ENCODE data around the gene SYNE2. TPM values are rescaled to one million over a fixed set of nuclear protein-coding genes. Genes with fewer than 3 reads are reported as not detected.
"Not testable (repeated sequence)": the region's sequence is repeated elsewhere in the genome, so short reads cannot be mapped to it uniquely, and the experiment has no call there.

Gene SYNE2
- total RNA-seq (42.7 and 53.7 TPM in 2 replicates), polyA plus RNA-seq (16.0 and 17.6 TPM in 2 replicates), polyA minus RNA-seq (117 and 118 TPM in 2 replicates), Bru-seq, nascent RNA (percentile 71 among the genes with signal in this experiment), BruChase-seq, experiment 1, labeled RNA remaining after a 6-hour chase (percentile 68 among the genes with signal in this experiment), BruChase-seq, experiment 2, labeled RNA remaining after a 2-hour chase (percentile 63 among the genes with signal in this experiment)
- 17.0 and 17.6 TPM in 2 replicates for polyA plus RNA-seq (2011; cell fraction: cytosol; rRNA removed)
- polyA plus RNA-seq (2011; cell fraction: nucleus; rRNA removed) = 79.1 and 92.8 TPM in 2 replicates
- 13.4 and 14.2 TPM in 2 replicates for polyA plus RNA-seq (2012)
- polyA minus RNA-seq (2011; cell fraction: cytosol; rRNA and poly(A)+ RNA removed) = 41.0 TPM
- polyA minus RNA-seq (2011; cell fraction: nucleus; rRNA and poly(A)+ RNA removed) = 256 and 331 TPM in 2 replicates
- long read RNA-seq, partial matches to known transcripts = 0 of 5 reads
- long read RNA-seq, other reads (novel, unspliced or antisense) = 5 of 5 reads

GRCh38 chr14:63852817-63853731, at the start of gene SYNE2:
TSS of gene SYNE2 (plus strand) at chr14:63853004. CDS start at chr14:63909149, 56,145 bp downstream.
- Histone ChIP-seq H3K27me3 (ENCODE audit: control insufficient read depth in 2 of 2, insufficient read depth in 2 of 2, low read length in 2 of 2) (no peaks in the 10 kb centered on the region), H3K27ac (ENCODE audit: insufficient read depth, low read depth, low read length) (peak within 1 kb of the TSS; percentile 66), H3K4me2 (ENCODE audit: insufficient read depth, low read length) (peak within 1 kb of the TSS; percentile 91), H3K9me3 (replicated peaks; ENCODE audit: control insufficient read depth, insufficient read depth, low read length) (no peaks in the 10 kb centered on the region), H3K4me3 (replicated peaks in 1 of 3; ENCODE audit: insufficient read depth in 1 of 3, low read depth in 1 of 3, low read length in 3 of 3) (peak within 1 kb of the TSS; percentile 66 to 77 (median 77)), H2AFZ (ENCODE audit: low read depth, low read length) (peak within 1 kb of the TSS; percentile 97), H3K79me2 (ENCODE audit: control insufficient read depth, insufficient read depth, low read length) (peaks cover 13% of the 10 kb centered on the region), H3K4me1 (ENCODE audit: control insufficient read depth, extremely low read depth, insufficient read depth, low read length) (peaks cover 15% of the 10 kb centered on the region), H3K9me1 (replicated peaks; ENCODE audit: control insufficient read depth, extremely low read depth, insufficient read depth, low read length) (no peaks in the 10 kb centered on the region), H3K36me3 (ENCODE audit: control insufficient read depth in 2 of 2, extremely low read depth in 1 of 2, insufficient read depth in 2 of 2, low read length in 2 of 2) (no peaks in the 10 kb centered on the region), H3K9ac (replicated peaks; ENCODE audit: extremely low read depth, insufficient read depth, low read length) (peak within 1 kb of the TSS; percentile 80), H4K20me1 (replicated peaks; ENCODE audit: control insufficient read depth, extremely low read depth, insufficient read depth, low read length) (no peaks in the 10 kb centered on the region)
- DNase-seq (ENCODE audit: low read depth, low spot score) = peak; percentile 78
- peak; percentile 14 for TF ChIP-seq POLR2A (IDR thresholded peaks at IDR 0.05; ENCODE audit: low read depth, low read length)
- no peak for TF ChIP-seq FOS (IDR thresholded peaks at IDR 0.05; ENCODE audit: borderline replicate concordance, insufficient read depth, low read length)
- no peak for TF ChIP-seq GATA2 (IDR thresholded peaks at IDR 0.05; ENCODE audit: insufficient read depth, insufficient read length, low read depth, low read length)
- no peak for TF ChIP-seq MAX (IDR thresholded peaks at IDR 0.05; ENCODE audit: insufficient read depth, insufficient read length)
- no peak for TF ChIP-seq EZH2 (IDR thresholded peaks at IDR 0.05; ENCODE audit: borderline replicate concordance, low read depth, low read length, severe bottlenecking)
- TF ChIP-seq JUN (IDR thresholded peaks at IDR 0.05; ENCODE audit: borderline replicate concordance, insufficient read depth, insufficient read length, low read depth) = no peak
- no peak for TF ChIP-seq POLR2AphosphoS5 (IDR thresholded peaks at IDR 0.05; ENCODE audit: insufficient read depth, low read depth, low read length)
- TF ChIP-seq CTCF (IDR thresholded peaks at IDR 0.05; ENCODE audit: extremely low read depth in 1 of 2, insufficient read depth in 1 of 2, low read depth in 1 of 2, low read length in 2 of 2) = peak in 1 of 2 donors; percentile 17
- no peak for TF ChIP-seq MYC (IDR thresholded peaks at IDR 0.05; ENCODE audit: low read depth, low read length)
- intact Hi-C loops (cut with micrococcal nuclease) (loop anchor here (1.0 to 10.0 kb wide), 6 partner anchors 43 to 532 kb away; partner anchors contain the start of genes ESR2, MTHFD1 and WDR89), dilution Hi-C loops (cut with MboI; ENCODE audit: extremely low pct_ligation_motif_present, low sequenced_read_pairs) (no loop called here)
- BruUV-seq (replicated peaks) = no TSS peak
- FAIRE-seq = peak; percentile 58
- CTCF ChIA-PET = interaction anchor here (0.6 to 2.9 kb wide), 13 partner anchors 11 to 450 kb away, joined by 3 to 12 read pairs (median 4); no protein-coding TSS in a partner anchor
- POLR2A ChIA-PET = interaction anchor here (0.6 to 0.7 kb wide), 3 partner anchors 92 to 651 kb away, joined by 3 to 7 read pairs (median 6); no protein-coding TSS in a partner anchor

- H3K79me2 ChIP-seq (ENCODE audit: control insufficient read depth, insufficient read depth, low read length); H3K9ac ChIP-seq (replicated peaks; ENCODE audit: extremely low read depth, insufficient read depth, low read length); CTCF ChIA-PET; BruUV-seq (replicated peaks); H2AFZ ChIP-seq (ENCODE audit: low read depth, low read length); H3K9me3 ChIP-seq (replicated peaks; ENCODE audit: control insufficient read depth, insufficient read depth, low read length); dilution Hi-C loops (cut with MboI; ENCODE audit: extremely low pct_ligation_motif_present, low sequenced_read_pairs); H3K27ac ChIP-seq (ENCODE audit: insufficient read depth, low read depth, low read length); H3K36me3 ChIP-seq (ENCODE audit: control insufficient read depth in 2 of 2, extremely low read depth in 1 of 2, insufficient read depth in 2 of 2, low read length in 2 of 2); H4K20me1 ChIP-seq (replicated peaks; ENCODE audit: control insufficient read depth, extremely low read depth, insufficient read depth, low read length); DNase-seq (ENCODE audit: low read depth, low spot score); H3K27me3 ChIP-seq (ENCODE audit: control insufficient read depth in 2 of 2, insufficient read depth in 2 of 2, low read length in 2 of 2); H3K4me1 ChIP-seq (ENCODE audit: control insufficient read depth, extremely low read depth, insufficient read depth, low read length); H3K4me2 ChIP-seq (ENCODE audit: insufficient read depth, low read length); H3K9me1 ChIP-seq (replicated peaks; ENCODE audit: control insufficient read depth, extremely low read depth, insufficient read depth, low read length); FAIRE-seq; H3K4me3 ChIP-seq (replicated peaks in 1 of 3; ENCODE audit: insufficient read depth in 1 of 3, low read depth in 1 of 3, low read length in 3 of 3); POLR2A ChIA-PET: not testable (repeated sequence)
- intact Hi-C loops (cut with micrococcal nuclease) = loop anchor here (10.0 kb wide), 1 partner anchor 191 kb away; no protein-coding TSS in a partner anchor
These were observed 49.5 kb upstream of the SYNE2 start for GRCh38 chr14:63803221-63803791.

Data from endothelial cell of umbilical vein (primary cell).